GM12878 (cell line): ENCODE data around the gene AGTRAP. TPM values are rescaled to one million over a fixed set of nuclear protein-coding genes. Genes with fewer than 3 reads are reported as not detected.

Experiments
- ATAC-seq: fragments of 200-7000 bp; cut with Tn5 transposase; 3 replicates; pipeline ENCODE4 v1.9.1; 2020; ENCODE audit warnings: mild to moderate bottlenecking, moderate library complexity
- BruUV-seq: library from RNA; stranded (reverse); fragments of 400-500 nt; replicated peaks from 2 replicates; lab custom pipeline; 2021; lab: Mats Ljungman, UMichigan
- CTCF ChIA-PET: fragments of 300-600 bp; sonication (Branson Sonifier 250); formaldehyde crosslinking; extraction: SDS; loops from one replicate; lab custom pipeline; 2021; ENCODE audit warnings: inconsistent platforms; lab: Yijun Ruan, JAX
- POLR2A ChIA-PET: fragments of 350-600 bp; formaldehyde crosslinking; extraction: SDS; loops from one replicate; lab custom pipeline; 2021; ENCODE audit warnings: inconsistent platforms; lab: Charles Lee
- RAD21 ChIA-PET: fragments of 300-600 bp; sonication (Branson Sonifier 250); formaldehyde crosslinking; loops from one replicate; lab custom pipeline; 2023; ENCODE audit warnings: antibody characterized with exemption; ENCODE audit not compliant: unreplicated experiment; lab: Charles Lee
- SMC1A ChIA-PET: fragments of 300-600 bp; sonication (Branson Sonifier 250); formaldehyde crosslinking; loops from one replicate; lab custom pipeline; 2023; ENCODE audit not compliant: unreplicated experiment, uncharacterized antibody; lab: Charles Lee
- DNase-seq: peaks from one replicate; pipeline ENCODE4 v3.0.0-alpha.2; 2011; ENCODE audit warnings: low read depth, low spot score
- FAIRE-seq: peaks from 3 replicates; lab custom pipeline; 2011; peaks lifted over from hg19 to GRCh38; lab: Jason Lieb, UNC
- H2AFZ ChIP-seq: 2 replicates; pipeline ENCODE4 v1.6.0; 2011; ENCODE audit warnings: low read depth, low read length, control low read depth; ENCODE audit not compliant: control insufficient read depth
- H3K27ac ChIP-seq: 2 replicates; pipeline ENCODE4 v1.5.1; 2011; ENCODE audit warnings: control low read depth; ENCODE audit not compliant: control insufficient read depth, insufficient read depth
- H3K27me3 ChIP-seq, 2 experiments: replicated peaks in 1 of 2; 2 replicates each; pipeline versions ENCODE4 v1.6.0 to v1.6.1; 2011; ENCODE audit warnings: low read length in 1 of 2; ENCODE audit not compliant: control insufficient read depth in 2 of 2, insufficient read depth in 2 of 2
- H3K36me3 ChIP-seq, 2 experiments: 2 replicates each; pipeline ENCODE4 v1.5.1; 2011; ENCODE audit warnings: low read length in 1 of 2; ENCODE audit not compliant: control insufficient read depth in 2 of 2, insufficient read depth in 2 of 2
- H3K4me1 ChIP-seq: 2 replicates; pipeline ENCODE4 v1.6.1; 2011; ENCODE audit warnings: mild to moderate bottlenecking, low read length, moderate library complexity, mixed read lengths; ENCODE audit not compliant: control insufficient read depth, insufficient read depth
- H3K4me2 ChIP-seq: 2 replicates; pipeline ENCODE4 v1.6.0; 2011; ENCODE audit warnings: control low read depth; ENCODE audit not compliant: control insufficient read depth, insufficient read depth
- H3K4me3 ChIP-seq: fragments of 200-600 bp; sonication (generic); 2 replicates; pipeline ENCODE4 v1.5.1; 2016
- H3K79me2 ChIP-seq: 2 replicates; pipeline ENCODE4 v1.6.0; 2011; ENCODE audit warnings: low read length; ENCODE audit not compliant: control insufficient read depth, insufficient read depth
- H3K9ac ChIP-seq: 2 replicates; pipeline ENCODE4 v1.8.0; 2011; ENCODE audit warnings: low read length, control low read depth, mixed read lengths; ENCODE audit not compliant: control insufficient read depth, insufficient read depth
- H3K9me3 ChIP-seq: replicated peaks from 3 replicates; pipeline ENCODE4 v1.5.1; 2011; ENCODE audit warnings: mild to moderate bottlenecking, low read length; ENCODE audit not compliant: control insufficient read depth, insufficient read depth
- H4K20me1 ChIP-seq: 2 replicates; pipeline ENCODE4 v1.6.0; 2011; ENCODE audit not compliant: control insufficient read depth, insufficient read depth
- ATF7 ChIP-seq: fragments of 450-650 bp; IDR thresholded peaks from 2 replicates; pipeline ENCODE4 v1.6.1; 2016; ENCODE audit warnings: low read depth, mild to moderate bottlenecking
- POLR2A ChIP-seq: IDR thresholded peaks from 2 replicates; pipeline ENCODE4 v1.6.1; 2011; ENCODE audit warnings: low read depth, mild to moderate bottlenecking, low read length
- RELA ChIP-seq: fragments of 450-650 bp; IDR thresholded peaks from 2 replicates; pipeline ENCODE4 v1.8.0; 2014; ENCODE audit warnings: borderline replicate concordance; ENCODE audit not compliant: partially characterized antibody
- SMC3 ChIP-seq: IDR thresholded peaks from 2 replicates; pipeline ENCODE4 v1.6.1; 2011; ENCODE audit warnings: low read length, improper control_type of control experiment, borderline replicate concordance
- SPI1 ChIP-seq: IDR thresholded peaks from 2 replicates; pipeline ENCODE4 v1.6.1; 2011; ENCODE audit warnings: low read depth, mild to moderate bottlenecking, low read length, moderate library complexity, borderline replicate concordance; ENCODE audit not compliant: insufficient read depth
- STAT1 ChIP-seq: fragments of 450-650 bp; conservative IDR thresholded peaks from 2 replicates; pipeline ENCODE4 v1.6.1; 2014; ENCODE audit warnings: antibody characterized with exemption, mild to moderate bottlenecking
- ZBED1 ChIP-seq: IDR thresholded peaks from 2 replicates; pipeline ENCODE4 v1.6.1; 2016; ENCODE audit warnings: borderline replicate concordance
- WGBS: methylation state at CpG from one replicate; pipeline ENCODE4 v1.1.6; 2016; ENCODE audit warnings: low lambda C conversion rate; ENCODE audit not compliant: insufficient replicate concordance, insufficient coverage; ENCODE audit errors: missing lambda C conversion rate; 5-methylcytosine and 5-hydroxymethylcytosine counted together
- in situ Hi-C: fragments of 300-500 bp; cut with MboI; formaldehyde crosslinking; loops from 9 replicates; pipeline ENCODE4 v1.14.3; 2018; ENCODE audit warnings: mixed read lengths
- intact Hi-C: fragments of 100-400 bp; cut with micrococcal nuclease; formaldehyde crosslinking; loops from one replicate; pipeline ENCODE4 v1.14.2; 2022; ENCODE audit not compliant: unreplicated experiment
- polyA plus RNA-seq, 11 experiments: library from polyadenylated mRNA; depleted of rRNA in 4 of 11; unstranded in 6 of 11; stranded (reverse) in 5 of 11; fragments of >200 nt; fragmentation: Nextera tagmentation in 4 of 11; fragmentation: Illumina TruSeq in 1 of 11; extraction: Ambion mirVana in 4 of 11; extraction: Trizol in 1 of 11; gene quantifications; 1 replicate in 1 of 11; 2 replicates in 10 of 11; pipeline versions ENCODE4 v1.2.1 to v1.2.3, GENCODE V29; 2011 to 2016; ENCODE audit warnings: inconsistent platforms in 2 of 11, missing spikeins in 2 of 11, low read depth in 1 of 11
- total RNA-seq, 4 experiments: library from RNA; depleted of rRNA in 3 of 4; stranded (reverse); fragments of >200 nt in 3 of 4; fragmentation: Illumina TruSeq in 1 of 4; extraction: Trizol in 1 of 4; gene quantifications; 2 replicates each; pipeline versions ENCODE4 v1.2.1 to v1.2.3, GENCODE V29; 2013 to 2021

The AGTRAP gene
- total and polyA plus RNA-seq, 10 of the 15 experiments (the other 5 are each of a cell fraction or from before 2014, with no cell fraction given): 3.0 to 17.4 (median 10.2) TPM

DNA sequence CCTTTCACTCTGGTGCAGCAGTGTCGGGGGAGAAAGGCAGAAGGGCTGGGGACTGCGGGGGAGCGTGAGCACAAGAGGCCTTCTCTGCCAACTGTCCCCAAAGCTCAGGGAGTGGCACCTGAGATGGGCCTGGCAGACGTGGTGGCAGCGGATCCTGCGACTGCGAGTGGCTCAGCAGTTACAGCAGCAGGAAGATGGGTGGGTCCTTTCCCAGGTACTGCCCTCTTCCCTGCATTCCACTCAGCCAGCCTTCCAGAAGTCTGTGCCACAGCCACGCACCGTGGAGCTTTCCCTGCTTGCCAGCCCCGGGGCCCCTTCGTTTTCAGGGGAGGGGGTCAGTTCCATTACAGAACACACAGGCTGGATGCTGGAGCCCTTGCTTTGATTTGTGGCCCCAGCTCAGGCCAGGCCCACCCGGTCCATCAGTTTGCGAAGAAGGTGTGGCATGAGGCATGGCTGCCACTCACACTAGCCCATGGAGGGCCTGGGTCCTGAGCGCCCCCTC, 52.7 kb downstream of the AGTRAP start:
- ChIA-PET RAD21 (interaction anchor here (0.7 kb wide), 1 partner anchor 18 kb away, joined by 3 read pairs; no protein-coding TSS in a partner anchor), CTCF (interaction anchor here (4.9 kb wide), 1 partner anchor 9 kb away, joined by 24 read pairs; no protein-coding TSS in a partner anchor), SMC1A (interaction anchor here (1.0 kb wide), 1 partner anchor 26 kb away, joined by 3 read pairs; no protein-coding TSS in a partner anchor), POLR2A (interaction anchor here (0.6 kb wide), 1 partner anchor 23 kb away, joined by 4 read pairs; no protein-coding TSS in a partner anchor)
- H3K4me2 ChIP-seq: no peak overlapping the region
- no peaks in the 10 kb centered on the region for H3K79me2 ChIP-seq
- TF ChIP-seq ATF7 (no peak), SPI1 (no peak), STAT1 (no peak), POLR2A (peak; percentile 29; the same call in 1 of the 2 replicates), SMC3 (no peak), RELA (no peak), ZBED1 (no peak)
- in situ Hi-C loops: no loop called here
- H3K4me3 ChIP-seq: no peak overlapping the region
- H3K27me3 ChIP-seq: no peaks in the 10 kb centered on the region
- no peak overlapping the region for H2AFZ ChIP-seq
- H3K36me3 ChIP-seq: no peaks in the 10 kb centered on the region
- ATAC-seq: no peak
- intact Hi-C loops: loop anchor here (5.0 kb wide), 1 partner anchor 104 kb away; no protein-coding TSS in a partner anchor
- no peak for FAIRE-seq
- H4K20me1 ChIP-seq: no peaks in the 10 kb centered on the region
- H3K27ac ChIP-seq: no peak overlapping the region
- DNase-seq: no peak
- no TSS peak for BruUV-seq
- H3K4me1 ChIP-seq: peaks cover 2% of the 10 kb centered on the region; the same call in 1 of the 2 replicates
- no peaks in the 10 kb centered on the region for H3K9me3 ChIP-seq
- WGBS: 92% methylated on average over 14 of the region's 14 CpGs
- H3K9ac ChIP-seq: no peak overlapping the region
